GM12891 (cell line): Measurements from ENCODE around the gene XBP1.

Experiments
- PAX5 ChIP-seq: IDR thresholded peaks from 2 replicates; pipeline ENCODE4 v1.6.1; 2011; ENCODE audit warnings: low read length, moderate library complexity, mild to moderate bottlenecking; ENCODE audit not compliant: insufficient read depth, severe bottlenecking
- POLR2A ChIP-seq: IDR thresholded peaks from 2 replicates; pipeline ENCODE4 v1.6.1; 2011; ENCODE audit warnings: low read depth, low read length, control low read depth
- POLR2AphosphoS5 ChIP-seq: IDR thresholded peaks from 2 replicates; pipeline ENCODE4 v1.6.1; 2011; ENCODE audit warnings: low read depth, low read length, control low read depth
- POU2F2 ChIP-seq: IDR thresholded peaks from 2 replicates; pipeline ENCODE4 v1.6.1; 2011; ENCODE audit warnings: low read depth, mild to moderate bottlenecking, control low read depth, low read length, moderate library complexity
- SPI1 ChIP-seq: IDR thresholded peaks from 2 replicates; pipeline ENCODE4 v1.6.1; 2011; ENCODE audit warnings: low read depth, low read length, control low read depth
- TAF1 ChIP-seq: IDR thresholded peaks from 2 replicates; pipeline ENCODE4 v1.6.1; 2011; ENCODE audit warnings: low read depth, low read length, control low read depth

- no peak for TF ChIP-seq TAF1
- no peak for TF ChIP-seq POLR2AphosphoS5
- no peak for TF ChIP-seq POLR2A
- TF ChIP-seq SPI1 = no peak
- no peak for TF ChIP-seq POU2F2
- TF ChIP-seq PAX5 = no peak
These were observed 26.0 kb downstream of the XBP1 start for GRCh38 chr22:28774378-28774777.
